ENCODE measurements around the gene MARCHF6.

The MARCHF6 gene

GRCh38 chr5:10317825-10318682 is 35.4 kb upstream of the MARCHF6 start:
- DNase-seq (ENCODE audit: extremely low read depth, low read depth) = no peak
- TF ChIP-seq CTCF (IDR thresholded peaks at IDR 0.05; ENCODE audit: low read depth, low read length) = no peak

GRCh38 chr5:10319202-10319851 is 34.2 kb upstream of the MARCHF6 start:
- DNase-seq (ENCODE audit: extremely low read depth, low read depth) = no peak
- peak; percentile 4 for TF ChIP-seq CTCF (IDR thresholded peaks at IDR 0.05; ENCODE audit: low read depth, low read length)

- no peak for DNase-seq (ENCODE audit: extremely low read depth, low read depth)
- no peak for TF ChIP-seq CTCF (IDR thresholded peaks at IDR 0.05; ENCODE audit: low read depth, low read length)
These were observed 32.7 kb upstream of the MARCHF6 start for GRCh38 chr5:10320793-10321192.

GRCh38 chr5:10321882-10322281 is 31.6 kb upstream of the MARCHF6 start:
- TF ChIP-seq CTCF (IDR thresholded peaks at IDR 0.05; ENCODE audit: low read depth, low read length) = no peak
- no peak for DNase-seq (ENCODE audit: extremely low read depth, low read depth)

GRCh38 chr5:10323588-10324488 is 29.7 kb upstream of the MARCHF6 start:
- DNase-seq (ENCODE audit: extremely low read depth, low read depth) = no peak
- TF ChIP-seq CTCF (IDR thresholded peaks at IDR 0.05; ENCODE audit: low read depth, low read length) = no peak

- no peak for TF ChIP-seq CTCF (IDR thresholded peaks at IDR 0.05; ENCODE audit: low read depth, low read length)
- DNase-seq (ENCODE audit: extremely low read depth, low read depth) = no peak
These were observed 28.8 kb upstream of the MARCHF6 start for GRCh38 chr5:10324518-10325370.
